ENCODE data around the gene JARID2.

The JARID2 gene

GRCh38 chr6:15436451-15436850 is 190.6 kb downstream of the JARID2 start:
- H2BK120ac ChIP-seq (ENCODE audit: low read depth, low read length): peak overlapping the region; percentile 51
- no peak overlapping the region for H3K4me3 ChIP-seq (ENCODE audit: insufficient read depth in 1 of 2, low read depth in 1 of 2, low read length in 2 of 2)
- no peak overlapping the region for H3K27ac ChIP-seq (ENCODE audit: low read length, poor library complexity, severe bottlenecking)
- H2BK12ac ChIP-seq (ENCODE audit: low read length in 2 of 2): peak overlapping the region in 1 of 2 experiments; percentile 60
- no peaks in the 10 kb centered on the region for H3K36me3 ChIP-seq (ENCODE audit: control insufficient read depth in 1 of 2, insufficient read depth in 2 of 2, low read depth in 1 of 2, low read length in 2 of 2)
- no peak overlapping the region for H3K18ac ChIP-seq (ENCODE audit: low read depth in 1 of 2, low read length in 2 of 2)
- no peak overlapping the region for H3K4ac ChIP-seq (ENCODE audit: low read depth in 1 of 2, low read length in 2 of 2)
- no peak overlapping the region for H3K23ac ChIP-seq (ENCODE audit: low read length in 2 of 2)
- H3K9ac ChIP-seq (ENCODE audit: low read length): no peak overlapping the region
- no peak overlapping the region for H2BK15ac ChIP-seq (ENCODE audit: low read depth, poor library complexity, severe bottlenecking)
- H3K4me2 ChIP-seq (ENCODE audit: low read length, poor library complexity, severe bottlenecking): no peak overlapping the region
- H2AFZ ChIP-seq (ENCODE audit: low read depth, low read length): no peak overlapping the region
- peaks cover 36% of the 10 kb centered on the region for H3K79me1 ChIP-seq (replicated peaks; ENCODE audit: low read length, poor library complexity, severe bottlenecking)
- H2BK5ac ChIP-seq (ENCODE audit: low read depth, low read length, poor library complexity, severe bottlenecking): no peak overlapping the region
- peaks cover 2% of the 10 kb centered on the region for H3K4me1 ChIP-seq (ENCODE audit: control insufficient read depth, insufficient read depth, low read depth, low read length)
- H4K91ac ChIP-seq (ENCODE audit: low read length): no peak overlapping the region
- no peak overlapping the region for H2AK5ac ChIP-seq (ENCODE audit: low read length, severe bottlenecking)
- H3K27me3 ChIP-seq (ENCODE audit: control insufficient read depth in 1 of 2, insufficient read depth in 1 of 2, low read length in 2 of 2): no peaks in the 10 kb centered on the region
- 92% methylated on average over 3 of the region's 3 CpGs for WGBS
- H4K8ac ChIP-seq (ENCODE audit: low read length): no peak overlapping the region
- peaks cover 7% of the 10 kb centered on the region for H3K9me3 ChIP-seq (ENCODE audit: control insufficient read depth, low read length)
- no peak for DNase-seq
- no peak overlapping the region for H3K14ac ChIP-seq (ENCODE audit: low read length in 2 of 2)

DNA sequence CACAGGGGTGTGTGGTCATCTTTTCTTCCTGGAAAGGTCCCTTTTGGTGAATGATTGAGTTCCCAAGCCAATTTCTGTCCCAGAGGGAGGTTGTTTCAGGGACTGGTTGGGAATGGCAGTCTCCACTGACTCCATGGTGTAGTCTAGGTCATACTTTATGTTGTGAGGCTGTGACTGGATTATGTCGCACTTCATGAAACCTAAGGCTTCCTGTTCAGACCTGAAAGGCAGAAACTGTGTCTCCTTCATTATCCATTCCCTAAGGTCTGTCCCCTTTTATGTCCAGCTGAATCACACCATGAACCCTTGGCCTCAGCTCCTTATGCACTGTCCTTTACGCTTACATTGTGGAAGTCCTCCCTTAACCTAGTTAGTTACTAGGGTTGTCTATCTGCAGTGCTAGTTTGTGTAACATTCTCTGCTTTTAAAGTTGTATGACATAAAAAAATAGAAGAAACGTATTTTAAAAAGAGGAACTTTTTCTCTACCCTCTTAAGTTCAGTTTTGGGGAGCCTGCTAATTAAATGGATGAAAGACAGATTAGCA is 191.3 kb downstream of the JARID2 start:
- Histone ChIP-seq H3K79me1 (replicated peaks; ENCODE audit: low read length, poor library complexity, severe bottlenecking) (peaks cover 37% of the 10 kb centered on the region), H3K4me2 (ENCODE audit: low read length, poor library complexity, severe bottlenecking) (no peak overlapping the region), H3K4ac (ENCODE audit: low read depth in 1 of 2, low read length in 2 of 2) (peak overlapping the region in 1 of 2 experiments; percentile 30), H2BK12ac (ENCODE audit: low read length in 2 of 2) (peak overlapping the region; percentile 4 to 57), H2AK5ac (ENCODE audit: low read length, severe bottlenecking) (no peak overlapping the region), H4K8ac (ENCODE audit: low read length) (no peak overlapping the region), H2BK120ac (ENCODE audit: low read depth, low read length) (no peak overlapping the region), H3K9ac (ENCODE audit: low read length) (no peak overlapping the region), H2AFZ (ENCODE audit: low read depth, low read length) (no peak overlapping the region), H4K91ac (ENCODE audit: low read length) (no peak overlapping the region), H3K9me3 (ENCODE audit: control insufficient read depth, low read length) (peaks cover 7% of the 10 kb centered on the region), H3K4me3 (ENCODE audit: insufficient read depth in 1 of 2, low read depth in 1 of 2, low read length in 2 of 2) (no peak overlapping the region), H3K4me1 (ENCODE audit: control insufficient read depth, insufficient read depth, low read depth, low read length) (peaks cover 1% of the 10 kb centered on the region), H2BK5ac (ENCODE audit: low read depth, low read length, poor library complexity, severe bottlenecking) (no peak overlapping the region), H3K14ac (ENCODE audit: low read length in 2 of 2) (no peak overlapping the region), H3K18ac (ENCODE audit: low read depth in 1 of 2, low read length in 2 of 2) (peak overlapping the region; percentile 38 to 72), H3K23ac (ENCODE audit: low read length in 2 of 2) (no peak overlapping the region), H3K27ac (ENCODE audit: low read length, poor library complexity, severe bottlenecking) (no peak overlapping the region), H3K36me3 (ENCODE audit: control insufficient read depth in 1 of 2, insufficient read depth in 2 of 2, low read depth in 1 of 2, low read length in 2 of 2) (no peaks in the 10 kb centered on the region), H2BK15ac (ENCODE audit: low read depth, poor library complexity, severe bottlenecking) (no peak overlapping the region), H3K27me3 (ENCODE audit: control insufficient read depth in 1 of 2, insufficient read depth in 1 of 2, low read length in 2 of 2) (no peaks in the 10 kb centered on the region)
- DNase-seq: no peak
- 91% methylated on average over 2 of the region's 3 CpGs for WGBS

DNA sequence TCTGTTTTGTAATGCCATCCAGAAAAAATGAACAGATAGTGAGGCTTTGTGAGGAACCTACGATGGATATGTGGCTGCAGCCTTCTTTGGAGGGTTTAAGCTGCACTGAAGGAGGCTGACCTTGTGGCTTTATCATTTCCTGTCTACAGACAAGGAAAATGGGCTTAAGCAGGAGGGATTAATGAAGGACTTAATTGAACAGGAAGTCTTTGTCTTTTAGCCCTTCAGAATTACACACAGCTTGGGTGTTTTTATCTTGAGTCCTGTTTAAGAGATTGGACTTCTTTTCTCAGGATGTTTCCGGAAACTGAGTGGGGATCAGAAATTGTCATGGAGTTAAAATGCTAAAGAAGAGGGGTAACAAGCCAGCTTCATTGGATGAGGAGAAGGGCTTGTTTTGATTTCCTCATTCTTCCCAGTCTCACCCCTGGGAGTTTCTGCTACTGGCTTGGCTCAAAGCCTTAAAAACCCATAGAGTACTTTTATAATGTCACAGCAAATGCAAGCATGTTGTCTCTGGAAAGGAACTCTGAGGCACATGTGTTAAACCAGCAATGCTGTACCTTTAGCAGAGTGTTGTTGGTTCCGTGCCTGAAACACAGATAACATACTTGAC is 193.6 kb downstream of the JARID2 start:
- no peak overlapping the region for H2BK15ac ChIP-seq (ENCODE audit: low read depth, poor library complexity, severe bottlenecking)
- H3K9ac ChIP-seq (ENCODE audit: low read length): no peak overlapping the region
- H3K23ac ChIP-seq (ENCODE audit: low read length in 2 of 2): no peak overlapping the region
- no peak overlapping the region for H3K4me2 ChIP-seq (ENCODE audit: low read length, poor library complexity, severe bottlenecking)
- no peak overlapping the region for H2BK5ac ChIP-seq (ENCODE audit: low read depth, low read length, poor library complexity, severe bottlenecking)
- peak; percentile 48 for DNase-seq
- H4K91ac ChIP-seq (ENCODE audit: low read length): no peak overlapping the region
- H2AK5ac ChIP-seq (ENCODE audit: low read length, severe bottlenecking): no peak overlapping the region
- H3K4me1 ChIP-seq (ENCODE audit: control insufficient read depth, insufficient read depth, low read depth, low read length): no peaks in the 10 kb centered on the region
- H3K4ac ChIP-seq (ENCODE audit: low read depth in 1 of 2, low read length in 2 of 2): no peak overlapping the region
- H3K14ac ChIP-seq (ENCODE audit: low read length in 2 of 2): no peak overlapping the region
- no peak overlapping the region for H4K8ac ChIP-seq (ENCODE audit: low read length)
- WGBS: 28% methylated on average over 3 of the region's 3 CpGs
- H3K79me1 ChIP-seq (replicated peaks; ENCODE audit: low read length, poor library complexity, severe bottlenecking): peaks cover 39% of the 10 kb centered on the region
- no peak overlapping the region for H2AFZ ChIP-seq (ENCODE audit: low read depth, low read length)
- no peak overlapping the region for H2BK120ac ChIP-seq (ENCODE audit: low read depth, low read length)
- no peaks in the 10 kb centered on the region for H3K36me3 ChIP-seq (ENCODE audit: control insufficient read depth in 1 of 2, insufficient read depth in 2 of 2, low read depth in 1 of 2, low read length in 2 of 2)
- no peak overlapping the region for H3K4me3 ChIP-seq (ENCODE audit: insufficient read depth in 1 of 2, low read depth in 1 of 2, low read length in 2 of 2)
- H3K27me3 ChIP-seq (ENCODE audit: control insufficient read depth in 1 of 2, insufficient read depth in 1 of 2, low read length in 2 of 2): no peaks in the 10 kb centered on the region
- peaks cover 6% of the 10 kb centered on the region for H3K9me3 ChIP-seq (ENCODE audit: control insufficient read depth, low read length)
- H3K27ac ChIP-seq (ENCODE audit: low read length, poor library complexity, severe bottlenecking): no peak overlapping the region
- H3K18ac ChIP-seq (ENCODE audit: low read depth in 1 of 2, low read length in 2 of 2): no peak overlapping the region
- H2BK12ac ChIP-seq (ENCODE audit: low read length in 2 of 2): peak overlapping the region in 1 of 2 experiments; percentile 12

DNA sequence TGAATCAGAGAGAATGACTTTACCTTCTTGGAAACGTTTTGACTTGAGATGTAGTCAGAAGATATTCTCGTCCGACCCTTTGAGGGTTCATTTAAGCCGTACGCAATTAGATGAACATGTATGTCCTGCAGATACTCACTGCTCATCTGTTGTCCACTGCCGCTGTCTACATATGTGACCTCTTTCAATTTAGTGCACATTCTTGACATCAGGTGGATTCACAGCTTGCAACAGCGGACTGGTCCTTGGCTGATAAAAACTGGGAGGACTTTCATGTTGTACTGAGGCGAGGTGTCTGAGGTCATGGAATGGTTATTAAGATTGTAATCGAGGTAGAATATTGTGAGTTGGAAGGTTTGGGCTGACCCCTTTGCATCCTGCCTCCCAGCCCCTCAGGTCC is 194.2 kb downstream of the JARID2 start:
- Histone ChIP-seq H3K4ac (ENCODE audit: low read depth in 1 of 2, low read length in 2 of 2) (peak overlapping the region in 1 of 2 experiments; percentile 73), H3K4me2 (ENCODE audit: low read length, poor library complexity, severe bottlenecking) (no peak overlapping the region), H3K36me3 (ENCODE audit: control insufficient read depth in 1 of 2, insufficient read depth in 2 of 2, low read depth in 1 of 2, low read length in 2 of 2) (no peaks in the 10 kb centered on the region), H2BK15ac (ENCODE audit: low read depth, poor library complexity, severe bottlenecking) (no peak overlapping the region), H3K27me3 (ENCODE audit: control insufficient read depth in 1 of 2, insufficient read depth in 1 of 2, low read length in 2 of 2) (no peaks in the 10 kb centered on the region), H2BK120ac (ENCODE audit: low read depth, low read length) (no peak overlapping the region), H3K27ac (ENCODE audit: low read length, poor library complexity, severe bottlenecking) (no peak overlapping the region), H2AK5ac (ENCODE audit: low read length, severe bottlenecking) (no peak overlapping the region), H3K18ac (ENCODE audit: low read depth in 1 of 2, low read length in 2 of 2) (peak overlapping the region in 1 of 2 experiments; percentile 85), H2AFZ (ENCODE audit: low read depth, low read length) (no peak overlapping the region), H3K23ac (ENCODE audit: low read length in 2 of 2) (no peak overlapping the region), H2BK12ac (ENCODE audit: low read length in 2 of 2) (peak overlapping the region in 1 of 2 experiments; percentile 83), H3K9me3 (ENCODE audit: control insufficient read depth, low read length) (peaks cover 2% of the 10 kb centered on the region), H3K4me1 (ENCODE audit: control insufficient read depth, insufficient read depth, low read depth, low read length) (no peaks in the 10 kb centered on the region), H3K4me3 (ENCODE audit: insufficient read depth in 1 of 2, low read depth in 1 of 2, low read length in 2 of 2) (no peak overlapping the region), H3K9ac (ENCODE audit: low read length) (no peak overlapping the region), H4K91ac (ENCODE audit: low read length) (no peak overlapping the region), H2BK5ac (ENCODE audit: low read depth, low read length, poor library complexity, severe bottlenecking) (no peak overlapping the region), H4K8ac (ENCODE audit: low read length) (no peak overlapping the region), H3K79me1 (replicated peaks; ENCODE audit: low read length, poor library complexity, severe bottlenecking) (peaks cover 39% of the 10 kb centered on the region), H3K14ac (ENCODE audit: low read length in 2 of 2) (no peak overlapping the region)
- 76% methylated on average over 9 of the region's 9 CpGs for WGBS
- no peak for DNase-seq

Data from mesenchymal stem cell (in vitro differentiated cells and primary cell).